ENCODE results near the gene GCNT2. TPM values are rescaled to one million over a fixed set of nuclear protein-coding genes. Genes with fewer than 3 reads are reported as not detected.
"Not testable (repeated sequence)": the region's sequence is repeated elsewhere in the genome, so short reads cannot be mapped to it uniquely, and the experiment has no call there.

Gene GCNT2
- total RNA-seq, 1 experiment from 2014 or later: 33.4 TPM

DNA sequence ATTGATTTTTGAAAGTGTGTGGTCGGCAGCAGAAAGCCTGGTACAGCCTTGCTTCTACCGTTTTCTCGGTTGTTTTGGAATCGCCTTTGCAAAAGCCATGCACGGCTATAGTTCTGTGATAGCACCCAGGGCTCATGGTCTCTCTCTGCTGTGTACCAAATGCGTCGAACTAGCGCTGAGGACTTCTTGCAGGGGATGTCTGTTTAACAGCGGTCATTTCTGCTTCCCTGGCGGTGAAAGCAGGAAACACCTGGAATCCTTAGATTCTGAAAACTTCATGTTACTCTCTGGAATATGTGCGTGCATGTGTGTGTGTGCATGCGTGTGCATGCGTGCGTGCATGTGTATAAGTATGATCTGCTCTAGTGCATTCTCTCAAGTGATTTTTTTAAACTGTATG, 26.1 kb upstream of the GCNT2 start:
- Histone ChIP-seq H3K4me3 (ENCODE audit: insufficient read depth, low read depth, low read length) (no peak overlapping the region), H3K36me3 (replicated peaks; ENCODE audit: control insufficient read depth, insufficient read depth, low read length) (no peaks in the 10 kb centered on the region), H3K27me3 (ENCODE audit: control insufficient read depth, insufficient read depth, low read length) (no peaks in the 10 kb centered on the region)
- no peak for DNase-seq

DNA sequence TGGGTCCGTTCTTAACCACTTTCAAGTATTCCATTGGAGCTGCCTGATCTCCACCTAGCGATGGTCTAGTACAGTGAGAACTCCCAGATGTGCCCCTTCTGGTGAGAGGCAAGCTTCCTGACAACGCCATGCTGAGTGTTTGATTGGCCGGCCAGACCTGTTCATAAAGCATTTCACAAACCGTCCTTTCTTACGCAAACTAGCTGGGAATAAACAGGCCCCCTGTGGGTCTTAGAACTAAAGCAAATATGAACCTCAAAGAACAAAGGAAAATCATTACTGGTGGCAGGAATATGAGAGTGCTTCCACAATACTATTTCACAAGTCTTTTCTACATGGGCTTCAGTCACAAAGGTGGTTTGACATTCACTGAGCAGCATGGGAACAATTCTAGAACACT, 15.6 kb upstream of the GCNT2 start:
- Histone ChIP-seq H3K4me3 (ENCODE audit: insufficient read depth, low read depth, low read length) (no peak overlapping the region), H3K27me3 (ENCODE audit: control insufficient read depth, insufficient read depth, low read length) (no peaks in the 10 kb centered on the region), H3K36me3 (replicated peaks; ENCODE audit: control insufficient read depth, insufficient read depth, low read length) (no peaks in the 10 kb centered on the region)
- no peak for DNase-seq

- DNase-seq: no peak
- no peaks in the 10 kb centered on the region for H3K27me3 ChIP-seq (ENCODE audit: control insufficient read depth, insufficient read depth, low read length)
- no peak overlapping the region for H3K4me3 ChIP-seq (ENCODE audit: insufficient read depth, low read depth, low read length)
- no peaks in the 10 kb centered on the region for H3K36me3 ChIP-seq (replicated peaks; ENCODE audit: control insufficient read depth, insufficient read depth, low read length)
These were observed 13.9 kb upstream of the GCNT2 start for GRCh38 chr6:10507298-10507697.

DNA sequence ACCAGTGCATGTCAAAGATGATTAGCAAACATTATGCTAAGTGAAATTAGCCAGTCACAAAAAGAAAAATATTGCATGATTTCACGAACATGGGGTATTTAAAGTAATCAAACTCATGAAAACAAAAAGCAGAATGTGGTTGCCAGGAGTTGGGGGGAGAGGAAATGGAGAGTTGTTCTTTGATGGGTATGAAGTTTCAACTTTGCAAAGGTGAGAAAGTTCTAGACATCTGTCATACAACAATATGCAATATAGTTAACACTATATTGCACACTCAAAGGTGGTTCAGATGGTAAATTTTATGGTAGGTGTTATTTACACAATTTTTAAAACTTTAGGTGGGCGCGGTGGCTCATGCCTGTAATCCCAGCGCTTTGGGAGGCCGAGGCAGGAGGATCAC, 13.4 kb upstream of the GCNT2 start:
- Histone ChIP-seq H3K36me3 (replicated peaks; ENCODE audit: control insufficient read depth, insufficient read depth, low read length) (no peaks in the 10 kb centered on the region), H3K27me3 (ENCODE audit: control insufficient read depth, insufficient read depth, low read length) (no peaks in the 10 kb centered on the region), H3K4me3 (ENCODE audit: insufficient read depth, low read depth, low read length) (no peak overlapping the region)
- DNase-seq: no peak

- Histone ChIP-seq H3K4me3 (ENCODE audit: insufficient read depth, low read depth, low read length) (no peak overlapping the region), H3K36me3 (replicated peaks; ENCODE audit: control insufficient read depth, insufficient read depth, low read length) (no peaks in the 10 kb centered on the region), H3K27me3 (ENCODE audit: control insufficient read depth, insufficient read depth, low read length) (no peaks in the 10 kb centered on the region)
- peak; percentile 70 for DNase-seq
These were observed 10.4 kb upstream of the GCNT2 start for GRCh38 chr6:10510592-10511367.

GRCh38 chr6:10511477-10511876, 9.7 kb upstream of the GCNT2 start:
- Histone ChIP-seq H3K36me3 (replicated peaks; ENCODE audit: control insufficient read depth, insufficient read depth, low read length) (no peaks in the 10 kb centered on the region), H3K4me3 (ENCODE audit: insufficient read depth, low read depth, low read length) (no peak overlapping the region), H3K27me3 (ENCODE audit: control insufficient read depth, insufficient read depth, low read length) (no peaks in the 10 kb centered on the region)
- DNase-seq: no peak

DNA sequence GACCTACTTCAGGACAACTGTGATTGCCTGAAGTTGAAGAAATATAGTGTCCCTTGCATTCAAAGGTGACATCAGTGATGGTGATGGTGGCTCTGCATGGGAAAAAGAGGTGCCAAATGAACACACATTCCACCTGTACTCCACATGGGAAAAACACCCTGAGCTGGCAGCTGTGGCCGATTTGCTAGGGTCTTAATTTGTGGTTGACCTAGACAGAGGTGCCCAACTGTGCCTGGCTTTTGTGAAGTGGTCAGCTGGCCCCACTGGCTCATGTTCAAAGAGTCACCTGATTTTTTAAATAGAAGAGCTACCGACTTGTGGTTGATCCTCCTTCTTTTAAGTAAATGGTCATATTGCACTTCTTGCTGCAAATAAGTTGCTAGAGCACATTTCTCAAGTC, 7.6 kb upstream of the GCNT2 start:
- Histone ChIP-seq H3K36me3 (replicated peaks; ENCODE audit: control insufficient read depth, insufficient read depth, low read length) (no peaks in the 10 kb centered on the region), H3K27me3 (ENCODE audit: control insufficient read depth, insufficient read depth, low read length) (no peaks in the 10 kb centered on the region), H3K4me3 (ENCODE audit: insufficient read depth, low read depth, low read length) (no peak overlapping the region)
- DNase-seq: no peak

DNA sequence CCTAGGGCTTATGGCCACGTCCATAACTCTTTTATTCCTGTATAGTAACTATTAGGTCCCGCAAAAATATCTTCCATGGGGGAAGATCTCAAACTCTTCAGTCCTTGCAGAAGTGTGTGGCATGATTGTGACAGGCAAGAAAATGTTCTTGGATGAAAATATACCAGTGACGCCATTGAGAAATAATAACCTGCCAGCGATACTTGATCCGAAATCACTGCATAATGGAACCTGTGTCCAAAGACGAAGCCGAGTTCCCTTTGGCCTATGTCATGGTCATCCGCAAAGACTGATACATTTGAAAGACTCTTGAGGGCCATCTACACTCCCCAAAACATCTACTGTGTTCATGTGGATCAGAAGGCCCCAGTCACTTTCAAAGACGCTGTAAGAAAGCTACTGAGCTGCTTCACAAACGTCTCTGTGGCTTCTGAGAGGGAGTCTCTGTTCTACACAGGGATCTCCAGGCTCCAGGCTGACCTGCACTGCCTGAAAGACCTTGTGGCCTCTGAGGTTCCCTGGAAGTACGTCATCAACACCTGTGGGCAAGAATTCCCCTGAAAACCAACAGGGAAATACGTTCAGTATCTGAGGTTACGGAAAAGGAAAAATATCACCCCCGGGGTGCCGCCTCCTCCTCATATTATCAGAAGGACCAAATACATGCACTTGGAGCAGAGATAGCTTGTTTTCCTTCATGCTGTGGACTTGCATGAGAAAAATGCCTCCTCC, 6.9 kb upstream of the GCNT2 start:
- DNase-seq: no peak
- Histone ChIP-seq H3K36me3 (replicated peaks; ENCODE audit: control insufficient read depth, insufficient read depth, low read length) (no peaks in the 10 kb centered on the region), H3K4me3 (ENCODE audit: insufficient read depth, low read depth, low read length) (no peak overlapping the region), H3K27me3 (ENCODE audit: control insufficient read depth, insufficient read depth, low read length) (no peaks in the 10 kb centered on the region)

DNA sequence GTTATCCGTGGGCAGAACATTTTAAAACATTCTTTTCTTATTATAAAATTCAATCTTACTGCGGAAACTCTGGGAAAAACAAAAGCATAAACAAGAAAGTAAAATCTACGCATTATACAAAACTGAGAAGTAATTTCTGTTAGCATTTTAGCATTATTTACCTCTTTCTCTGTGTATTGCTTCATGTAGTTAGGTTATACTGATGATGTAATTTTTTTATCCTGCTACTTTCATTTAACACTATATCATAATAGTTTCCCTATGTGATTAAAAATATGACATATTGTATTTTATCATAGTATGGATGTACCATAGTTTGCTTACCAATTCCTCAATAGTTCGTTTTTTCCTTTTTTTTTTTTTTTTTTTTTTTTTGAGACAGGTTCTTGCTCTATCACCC, 4.2 kb upstream of the GCNT2 start:
- no peak for DNase-seq
- Histone ChIP-seq H3K27me3 (ENCODE audit: control insufficient read depth, insufficient read depth, low read length) (no peaks in the 10 kb centered on the region), H3K36me3 (replicated peaks; ENCODE audit: control insufficient read depth, insufficient read depth, low read length) (no peaks in the 10 kb centered on the region), H3K4me3 (ENCODE audit: insufficient read depth, low read depth, low read length) (no peak overlapping the region)

GRCh38 chr6:10518557-10519407, 2.4 kb upstream of the GCNT2 start:
- Histone ChIP-seq H3K4me3 (ENCODE audit: insufficient read depth, low read depth, low read length) (no peak overlapping the region), H3K36me3 (replicated peaks; ENCODE audit: control insufficient read depth, insufficient read depth, low read length) (no peaks in the 10 kb centered on the region), H3K27me3 (ENCODE audit: control insufficient read depth, insufficient read depth, low read length) (no peaks in the 10 kb centered on the region)
- no peak for DNase-seq

GRCh38 chr6:10519408-10519697, 1.8 kb upstream of the GCNT2 start:
- H3K36me3 ChIP-seq (replicated peaks; ENCODE audit: control insufficient read depth, insufficient read depth, low read length); H3K27me3 ChIP-seq (ENCODE audit: control insufficient read depth, insufficient read depth, low read length); DNase-seq; H3K4me3 ChIP-seq (ENCODE audit: insufficient read depth, low read depth, low read length): not testable (repeated sequence)

GRCh38 chr6:10520468-10520867, 683 bp upstream of the GCNT2 start:
- Histone ChIP-seq H3K36me3 (replicated peaks; ENCODE audit: control insufficient read depth, insufficient read depth, low read length) (no peaks in the 10 kb centered on the region), H3K4me3 (ENCODE audit: insufficient read depth, low read depth, low read length) (no peak overlapping the region), H3K27me3 (ENCODE audit: control insufficient read depth, insufficient read depth, low read length) (no peaks in the 10 kb centered on the region)
- DNase-seq: no peak

- DNase-seq: peak; percentile 59
- no peaks in the 10 kb centered on the region for H3K36me3 ChIP-seq (replicated peaks; ENCODE audit: control insufficient read depth, insufficient read depth, low read length)
- no peaks in the 10 kb centered on the region for H3K27me3 ChIP-seq (ENCODE audit: control insufficient read depth, insufficient read depth, low read length)
- H3K4me3 ChIP-seq (ENCODE audit: insufficient read depth, low read depth, low read length): no peak overlapping the region
These were observed 1.9 kb downstream of the GCNT2 start for GRCh38 chr6:10522929-10523573.

GRCh38 chr6:10526156-10526555, 5.0 kb downstream of the GCNT2 start:
- Histone ChIP-seq H3K27me3 (ENCODE audit: control insufficient read depth, insufficient read depth, low read length) (no peaks in the 10 kb centered on the region), H3K36me3 (replicated peaks; ENCODE audit: control insufficient read depth, insufficient read depth, low read length) (no peaks in the 10 kb centered on the region), H3K4me3 (ENCODE audit: insufficient read depth, low read depth, low read length) (no peak overlapping the region)
- no peak for DNase-seq
